Measurements from ENCODE around the gene RAB6C. TPM values are rescaled to one million over a fixed set of nuclear protein-coding genes. Genes with fewer than 3 reads are reported as not detected.

Gene RAB6C
- under 0.01 TPM in 1 of 2 replicates, not detected in the other for total RNA-seq

GRCh38 chr2:129979629-129980155 is at the start of gene RAB6C:
Gene RAB6C (plus strand): TSS chr2:129979666. CDS start chr2:129980116, 450 bp downstream.

Other genes with a start within 250 kb of the RAB6C start
- not detected in 2 replicates for gene POTEF, start 149.6 kb downstream of the RAB6C start, total RNA-seq
- gene CCDC74B, start 165.4 kb downstream of the RAB6C start, total RNA-seq, result 6.8 and 7.1 TPM in 2 replicates
- gene SMPD4, start 201.9 kb downstream of the RAB6C start, total RNA-seq, result 9.8 and 13.1 TPM in 2 replicates
- gene MZT2B, start 202.6 kb downstream of the RAB6C start, total RNA-seq, result 187 and 204 TPM in 2 replicates
- not detected in 2 replicates for gene TUBA3E, start 218.8 kb downstream of the RAB6C start, total RNA-seq